Neuronal stem cell (in vitro differentiated cells): ENCODE results near the gene CPNE1.

Experiments used
- DNase-seq: peaks from one replicate; pipeline ENCODE4 v3.0.0-alpha.2; 2013; ENCODE audit warnings: low spot score
- H2AFZ ChIP-seq: one replicate; pipeline ENCODE4 v1.6.1; 2013; ENCODE audit warnings: mild to moderate bottlenecking, low read length, inconsistent platforms
- H2AK5ac ChIP-seq: 2 replicates; pipeline ENCODE4 v1.6.1; 2013; ENCODE audit warnings: low read depth, mild to moderate bottlenecking, inconsistent platforms, low read length, moderate library complexity, mixed read lengths
- H2BK120ac ChIP-seq: 2 replicates; pipeline ENCODE4 v1.6.1; 2013; ENCODE audit warnings: low read depth, mild to moderate bottlenecking, inconsistent platforms, low read length, moderate library complexity, mixed read lengths
- H2BK12ac ChIP-seq: one replicate; pipeline ENCODE4 v1.6.1; 2013; ENCODE audit warnings: low read length, inconsistent platforms
- H2BK15ac ChIP-seq: 2 replicates; pipeline ENCODE4 v1.6.1; 2013; ENCODE audit warnings: mild to moderate bottlenecking, low read length, inconsistent platforms, mixed read lengths
- H2BK5ac ChIP-seq: one replicate; pipeline ENCODE4 v1.6.1; 2013; ENCODE audit warnings: inconsistent platforms, mild to moderate bottlenecking, low read length, moderate library complexity
- H3K14ac ChIP-seq: one replicate; pipeline ENCODE4 v1.6.1; 2013; ENCODE audit warnings: low read length, inconsistent platforms
- H3K18ac ChIP-seq: 2 replicates; pipeline ENCODE4 v1.6.1; 2013; ENCODE audit warnings: low read length, inconsistent platforms
- H3K23ac ChIP-seq: 2 replicates; pipeline ENCODE4 v1.6.1; 2013; ENCODE audit warnings: low read depth, mild to moderate bottlenecking, mixed read lengths, low read length, inconsistent platforms; ENCODE audit not compliant: poor library complexity
- H3K27ac ChIP-seq: replicated peaks from 3 replicates; pipeline ENCODE4 v1.5.1; 2013; ENCODE audit warnings: low read length, inconsistent platforms
- H3K27me3 ChIP-seq, 3 experiments: 2 replicates each; pipeline ENCODE4 v1.6.1; 2013; ENCODE audit warnings: low read length in 3 of 3, mild to moderate bottlenecking in 2 of 3, inconsistent platforms in 1 of 3, low read depth in 1 of 3, mixed read lengths in 1 of 3, moderate library complexity in 1 of 3; ENCODE audit not compliant: control insufficient read depth in 3 of 3, insufficient read depth in 3 of 3
- H3K36me3 ChIP-seq, 2 donors: replicated peaks in 1 of 2; 2 replicates each; pipeline ENCODE4 v1.6.1; 2013; ENCODE audit warnings: low read length in 2 of 2; ENCODE audit not compliant: control insufficient read depth in 2 of 2, insufficient read depth in 2 of 2
- H3K4ac ChIP-seq: 2 replicates; pipeline ENCODE4 v1.6.1; 2013; ENCODE audit warnings: inconsistent platforms, mild to moderate bottlenecking, low read length, moderate library complexity
- H3K4me1 ChIP-seq, 2 donors: 1 replicate in 1 of 2; 2 replicates in 1 of 2; pipeline ENCODE4 v1.6.1; 2013; ENCODE audit warnings: low read length in 2 of 2, low read depth in 1 of 2; ENCODE audit not compliant: control insufficient read depth in 2 of 2, insufficient read depth in 1 of 2
- H3K4me2 ChIP-seq: one replicate; pipeline ENCODE4 v1.6.1; 2013; ENCODE audit warnings: mild to moderate bottlenecking, low read length, inconsistent platforms; ENCODE audit not compliant: insufficient read depth, poor library complexity, severe bottlenecking
- H3K4me3 ChIP-seq, 2 donors: 2 replicates each; pipeline ENCODE4 v1.5.1; 2013; ENCODE audit warnings: low read length in 2 of 2, mild to moderate bottlenecking in 2 of 2, inconsistent platforms in 1 of 2, moderate library complexity in 1 of 2
- H3K79me1 ChIP-seq: one replicate; pipeline ENCODE4 v1.6.1; 2013; ENCODE audit warnings: low read depth, mild to moderate bottlenecking, inconsistent platforms, low read length, moderate library complexity
- H3K9ac ChIP-seq: one replicate; pipeline ENCODE4 v1.6.1; 2013; ENCODE audit warnings: mild to moderate bottlenecking, low read depth, low read length, inconsistent platforms; ENCODE audit not compliant: poor library complexity
- H3K9me3 ChIP-seq, 2 donors: replicated peaks in 1 of 2; 2 replicates each; pipeline versions ENCODE3 to v1.6.1; 2013; ENCODE audit warnings: low read length in 2 of 2, mild to moderate bottlenecking in 2 of 2, inconsistent platforms in 1 of 2, low read depth in 1 of 2, mixed read lengths in 1 of 2, moderate library complexity in 1 of 2; ENCODE audit not compliant: control insufficient read depth in 2 of 2, insufficient read depth in 1 of 2
- H4K8ac ChIP-seq: one replicate; pipeline ENCODE4 v1.6.1; 2013; ENCODE audit warnings: low read depth, mild to moderate bottlenecking, inconsistent platforms, low read length, moderate library complexity
- H4K91ac ChIP-seq: one replicate; pipeline ENCODE4 v1.6.1; 2013; ENCODE audit warnings: low read length, low read depth, mild to moderate bottlenecking, inconsistent platforms; ENCODE audit not compliant: poor library complexity
- WGBS, 2 donors: extraction: QIAGEN DNeasy Blood & Tissue Kit; methylation state at CpG; one replicate each; pipeline ENCODE4 v1.1.7; 2013; ENCODE audit warnings: missing lambda C conversion rate in 2 of 2, mixed read lengths in 1 of 2; ENCODE audit not compliant: insufficient read length in 2 of 2, insufficient replicate concordance in 1 of 2; ENCODE audit errors: extremely low coverage in 2 of 2; 5-methylcytosine and 5-hydroxymethylcytosine counted together

Gene CPNE1

GRCh38 chr20:35600176-35600992, 64.3 kb downstream of the CPNE1 start:
- peak overlapping the region; percentile 80 for H3K23ac ChIP-seq
- H2BK120ac ChIP-seq: no peak overlapping the region
- no peaks in the 10 kb centered on the region for H3K36me3 ChIP-seq
- DNase-seq: no peak
- H3K14ac ChIP-seq: no peak overlapping the region
- H3K4me1 ChIP-seq: peaks cover 6 to 10% of the 10 kb centered on the region in 2 donors
- peak overlapping the region; percentile 70 for H2BK12ac ChIP-seq
- H3K79me1 ChIP-seq: peaks cover 2% of the 10 kb centered on the region
- H3K9ac ChIP-seq: peak overlapping the region; percentile 80
- no peak overlapping the region for H3K27ac ChIP-seq
- H3K4me3 ChIP-seq: peak overlapping the region; percentile 34 to 78
- peaks cover 0 to 5% of the 10 kb centered on the region in 2 donors for H3K9me3 ChIP-seq
- H4K91ac ChIP-seq: no peak overlapping the region
- H3K4me2 ChIP-seq: peak overlapping the region; percentile 100
- peak overlapping the region; percentile 15 for H2BK15ac ChIP-seq
- H2BK5ac ChIP-seq: peak overlapping the region; percentile 35
- H2AFZ ChIP-seq: peak overlapping the region; percentile 94
- WGBS, 2 donors: no CpG with 5 or more reads among the region's 34 CpGs
- H2AK5ac ChIP-seq: peak overlapping the region; percentile 37
- no peak overlapping the region for H4K8ac ChIP-seq
- peak overlapping the region; percentile 94 for H3K18ac ChIP-seq
- no peak overlapping the region for H3K4ac ChIP-seq
- H3K27me3 ChIP-seq: peaks cover 8 to 90% (median 36%) of the 10 kb centered on the region in 3 experiments

GRCh38 chr20:35599776-35600120, 65.0 kb downstream of the CPNE1 start:
- no CpG with 5 or more reads among the region's 9 CpGs for WGBS, 2 donors
- H3K23ac ChIP-seq: no peak overlapping the region
- no peak overlapping the region for H2AFZ ChIP-seq
- H4K8ac ChIP-seq: no peak overlapping the region
- H2BK15ac ChIP-seq: no peak overlapping the region
- H2BK12ac ChIP-seq: no peak overlapping the region
- peak overlapping the region; percentile 25 for H2AK5ac ChIP-seq
- no peak overlapping the region for H3K4me2 ChIP-seq
- no peak overlapping the region for H4K91ac ChIP-seq
- no peaks in the 10 kb centered on the region for H3K36me3 ChIP-seq
- no peak for DNase-seq
- no peak overlapping the region for H2BK120ac ChIP-seq
- peak overlapping the region; percentile 84 for H3K14ac ChIP-seq
- H3K27ac ChIP-seq: no peak overlapping the region
- H3K4me3 ChIP-seq: no peak overlapping the region
- no peak overlapping the region for H2BK5ac ChIP-seq
- no peak overlapping the region for H3K4ac ChIP-seq
- peaks cover 6 to 10% of the 10 kb centered on the region in 2 donors for H3K4me1 ChIP-seq
- H3K18ac ChIP-seq: peak overlapping the region; percentile 13
- H3K27me3 ChIP-seq: peaks cover 8 to 85% (median 36%) of the 10 kb centered on the region in 3 experiments
- peaks cover 0 to 5% of the 10 kb centered on the region in 2 donors for H3K9me3 ChIP-seq
- peaks cover 2% of the 10 kb centered on the region for H3K79me1 ChIP-seq
- no peak overlapping the region for H3K9ac ChIP-seq

GRCh38 chr20:35598899-35599775, 65.6 kb downstream of the CPNE1 start:
- Histone ChIP-seq H3K4me3 (no peak overlapping the region), H2BK15ac (no peak overlapping the region)
- DNase-seq: no peak

GRCh38 chr20:35598476-35598875, 66.2 kb downstream of the CPNE1 start:
- H3K4me1 ChIP-seq: peaks cover 6 to 10% of the 10 kb centered on the region in 2 donors
- H4K91ac ChIP-seq: no peak overlapping the region
- no peak overlapping the region for H3K27ac ChIP-seq
- H3K9ac ChIP-seq: no peak overlapping the region
- no peak overlapping the region for H2BK12ac ChIP-seq
- H3K14ac ChIP-seq: no peak overlapping the region
- DNase-seq: no peak
- no peak overlapping the region for H3K4me2 ChIP-seq
- no peaks in the 10 kb centered on the region for H3K36me3 ChIP-seq
- H3K18ac ChIP-seq: no peak overlapping the region
- WGBS, 2 donors: no CpG with 5 or more reads among the region's 7 CpGs
- no peak overlapping the region for H2BK5ac ChIP-seq
- no peak overlapping the region for H2AFZ ChIP-seq
- H3K79me1 ChIP-seq: peaks cover 2% of the 10 kb centered on the region
- H3K27me3 ChIP-seq: peaks cover 8 to 79% (median 36%) of the 10 kb centered on the region in 3 experiments
- no peak overlapping the region for H2BK120ac ChIP-seq
- peaks cover 0 to 5% of the 10 kb centered on the region in 2 donors for H3K9me3 ChIP-seq
- H2BK15ac ChIP-seq: no peak overlapping the region
- H3K4me3 ChIP-seq: no peak overlapping the region
- H2AK5ac ChIP-seq: no peak overlapping the region
- H3K4ac ChIP-seq: no peak overlapping the region
- H3K23ac ChIP-seq: no peak overlapping the region
- H4K8ac ChIP-seq: no peak overlapping the region

More at GRCh38 chr20:35598899-35599775, 65.6 kb downstream of the CPNE1 start:
- WGBS, 2 donors: no CpG with 5 or more reads among the region's 22 CpGs
- H3K14ac ChIP-seq: no peak overlapping the region
- peaks cover 0 to 5% of the 10 kb centered on the region in 2 donors for H3K9me3 ChIP-seq
- peak overlapping the region; percentile 25 for H2AK5ac ChIP-seq
- no peak overlapping the region for H3K9ac ChIP-seq
- peak overlapping the region; percentile 6 for H3K23ac ChIP-seq
- no peak overlapping the region for H2BK12ac ChIP-seq
- peaks cover 2% of the 10 kb centered on the region for H3K79me1 ChIP-seq
- peaks cover 6 to 10% of the 10 kb centered on the region in 2 donors for H3K4me1 ChIP-seq
- no peak overlapping the region for H3K4ac ChIP-seq
- peak overlapping the region; percentile 13 for H3K18ac ChIP-seq
- H2AFZ ChIP-seq: no peak overlapping the region
- no peak overlapping the region for H4K8ac ChIP-seq
- no peak overlapping the region for H2BK120ac ChIP-seq
- no peak overlapping the region for H3K27ac ChIP-seq
- no peak overlapping the region for H3K4me2 ChIP-seq
- no peaks in the 10 kb centered on the region for H3K36me3 ChIP-seq
- H4K91ac ChIP-seq: no peak overlapping the region
- H3K27me3 ChIP-seq: peaks cover 8 to 83% (median 36%) of the 10 kb centered on the region in 3 experiments
- no peak overlapping the region for H2BK5ac ChIP-seq
